ENCODE data around the gene CCDC148. TPM values are rescaled to one million over a fixed set of nuclear protein-coding genes. Genes with fewer than 3 reads are reported as not detected.
"Not testable (repeated sequence)": the region's sequence is repeated elsewhere in the genome, so short reads cannot be mapped to it uniquely, and the experiment has no call there.

The CCDC148 gene
- total RNA-seq, 1 donor from 2014 or later, result 25.7 TPM

GRCh38 chr2:158481116-158481515 is 24.6 kb upstream of the CCDC148 start:
- DNase-seq, result no peak

- no peak for DNase-seq
Observed at GRCh38 chr2:158478816-158479215, 22.3 kb upstream of the CCDC148 start.

GRCh38 chr2:158478237-158478636 is 21.7 kb upstream of the CCDC148 start:
- no peak for DNase-seq

DNA sequence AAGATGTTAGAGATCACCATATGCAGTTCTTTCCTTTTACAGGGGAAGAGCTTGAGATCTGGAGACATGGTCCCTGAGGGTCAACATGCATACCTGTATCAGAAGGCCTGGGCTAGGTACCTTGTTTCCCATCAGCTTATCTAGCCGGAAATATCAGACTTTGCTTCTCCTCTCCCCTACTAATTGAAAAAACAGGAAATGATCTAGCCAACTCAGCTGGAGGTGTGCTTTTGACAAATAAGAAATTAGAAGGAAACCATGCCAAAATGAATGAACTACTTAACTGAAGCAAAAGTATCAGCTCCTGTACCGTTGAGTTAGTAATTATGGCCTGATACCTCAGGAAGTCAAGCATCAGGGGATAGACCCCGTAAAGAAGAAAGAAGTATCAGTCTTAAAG is 20.6 kb upstream of the CCDC148 start:
- DNase-seq, result no peak

DNA sequence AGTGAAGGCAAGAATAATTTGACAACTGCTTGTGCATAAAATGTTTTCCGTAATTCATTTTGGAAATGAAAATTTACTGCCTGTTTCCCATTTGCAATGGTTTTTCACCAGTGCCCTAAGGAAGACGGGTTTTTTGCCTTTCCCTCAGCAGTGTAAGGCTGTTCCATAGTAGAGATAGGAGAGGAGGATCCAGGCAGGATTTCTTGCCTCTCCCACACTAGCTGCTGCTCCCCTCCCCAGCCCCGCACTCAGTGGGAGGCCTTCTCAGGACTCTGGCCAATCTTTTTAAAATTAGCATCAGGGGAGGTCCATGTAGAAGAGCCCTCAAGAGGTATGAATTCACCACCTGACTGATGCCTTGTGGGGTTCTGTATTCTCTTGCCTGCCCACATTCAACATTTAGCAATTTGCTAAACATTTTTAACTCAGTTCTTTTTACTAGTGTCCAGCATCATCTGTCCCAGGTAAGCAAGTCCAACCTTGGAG is 18.0 kb upstream of the CCDC148 start:
- DNase-seq, result not testable (repeated sequence)

DNA sequence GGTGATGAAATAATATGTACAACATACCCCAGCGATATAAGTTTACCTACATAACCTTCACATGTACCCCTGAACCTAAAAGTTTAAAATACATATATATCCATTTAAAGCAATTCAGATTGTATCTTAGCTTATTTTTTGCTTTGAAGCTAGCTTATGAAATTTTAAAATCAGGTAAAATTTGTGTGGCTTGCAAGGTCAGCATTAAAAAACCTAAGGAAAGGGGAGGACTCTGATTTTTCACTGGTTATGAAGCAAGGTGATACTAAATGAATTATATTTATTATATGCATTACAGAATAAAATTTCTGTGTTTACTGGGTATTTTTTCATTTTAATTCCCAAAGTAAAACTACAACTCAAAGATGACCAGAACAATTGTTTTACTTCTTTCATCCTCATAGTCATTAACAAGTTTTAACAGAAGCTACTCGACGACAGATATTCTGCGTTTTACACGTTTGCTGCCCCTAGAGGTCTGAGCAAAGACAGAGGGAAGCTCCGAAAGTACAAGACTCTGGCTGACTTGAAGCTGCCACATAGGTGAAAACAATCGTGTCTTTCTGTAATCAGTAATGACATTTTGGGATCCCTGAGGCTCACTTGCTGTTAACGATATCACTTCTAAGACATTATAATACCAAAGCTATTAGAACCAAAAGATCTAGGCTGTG is 17.3 kb upstream of the CCDC148 start:
- no peak for DNase-seq

DNA sequence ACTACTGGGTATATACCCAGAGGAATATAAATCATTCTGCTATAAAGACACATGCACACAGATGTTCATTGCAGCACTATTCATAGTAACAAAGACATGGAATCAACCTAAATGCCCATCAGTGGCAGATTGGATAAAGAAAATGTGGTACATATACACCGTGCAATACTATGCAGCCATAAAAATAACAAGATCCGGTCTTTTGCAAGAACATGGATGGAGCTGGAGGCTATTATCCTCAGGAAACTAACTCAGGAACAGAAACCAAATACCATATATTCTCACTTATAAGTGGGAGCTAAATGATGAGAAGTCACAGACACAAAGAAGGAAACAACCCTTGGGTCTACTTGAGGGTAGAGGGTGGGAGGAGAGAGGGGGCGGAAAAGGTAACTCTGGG is 16.7 kb upstream of the CCDC148 start:
- DNase-seq, result not testable (repeated sequence)

DNA sequence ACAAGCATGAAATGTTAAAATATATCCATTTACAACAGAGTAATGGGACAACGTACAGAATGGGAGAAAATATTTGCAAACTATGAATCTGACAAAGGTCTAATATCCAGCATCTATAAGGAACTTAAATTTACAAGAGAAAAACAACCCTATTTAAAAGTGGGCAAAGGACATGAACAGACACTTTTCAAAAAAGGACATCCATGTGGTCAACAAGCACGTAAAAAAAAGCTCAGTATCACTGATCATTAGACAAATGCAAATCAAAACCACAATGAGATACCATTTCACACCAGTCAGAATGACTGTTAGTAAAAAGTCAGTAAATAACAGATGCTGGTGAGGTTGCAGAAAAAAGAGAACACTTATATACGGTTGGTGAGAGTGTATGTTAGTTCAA is 16.3 kb upstream of the CCDC148 start:
- DNase-seq, result not testable (repeated sequence)

DNA sequence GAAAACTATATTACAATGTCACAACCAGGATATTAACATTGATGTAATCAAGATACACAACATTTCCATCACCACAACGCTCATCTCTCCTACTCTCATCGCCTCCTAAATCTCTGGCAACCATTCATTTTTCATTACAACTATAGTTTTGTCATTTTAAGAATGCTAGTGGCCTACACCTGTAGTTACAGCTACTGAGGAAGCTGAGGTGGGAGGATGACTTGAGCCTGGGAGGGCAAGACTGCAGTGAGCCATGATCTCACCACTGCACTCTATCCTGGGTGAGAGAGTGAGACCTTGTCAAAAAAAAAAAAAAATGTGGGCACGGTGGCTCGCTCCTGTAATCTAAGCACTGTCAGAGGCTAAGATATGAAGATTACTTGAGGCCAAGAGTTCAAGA is 10.7 kb upstream of the CCDC148 start:
- DNase-seq, result no peak

DNA sequence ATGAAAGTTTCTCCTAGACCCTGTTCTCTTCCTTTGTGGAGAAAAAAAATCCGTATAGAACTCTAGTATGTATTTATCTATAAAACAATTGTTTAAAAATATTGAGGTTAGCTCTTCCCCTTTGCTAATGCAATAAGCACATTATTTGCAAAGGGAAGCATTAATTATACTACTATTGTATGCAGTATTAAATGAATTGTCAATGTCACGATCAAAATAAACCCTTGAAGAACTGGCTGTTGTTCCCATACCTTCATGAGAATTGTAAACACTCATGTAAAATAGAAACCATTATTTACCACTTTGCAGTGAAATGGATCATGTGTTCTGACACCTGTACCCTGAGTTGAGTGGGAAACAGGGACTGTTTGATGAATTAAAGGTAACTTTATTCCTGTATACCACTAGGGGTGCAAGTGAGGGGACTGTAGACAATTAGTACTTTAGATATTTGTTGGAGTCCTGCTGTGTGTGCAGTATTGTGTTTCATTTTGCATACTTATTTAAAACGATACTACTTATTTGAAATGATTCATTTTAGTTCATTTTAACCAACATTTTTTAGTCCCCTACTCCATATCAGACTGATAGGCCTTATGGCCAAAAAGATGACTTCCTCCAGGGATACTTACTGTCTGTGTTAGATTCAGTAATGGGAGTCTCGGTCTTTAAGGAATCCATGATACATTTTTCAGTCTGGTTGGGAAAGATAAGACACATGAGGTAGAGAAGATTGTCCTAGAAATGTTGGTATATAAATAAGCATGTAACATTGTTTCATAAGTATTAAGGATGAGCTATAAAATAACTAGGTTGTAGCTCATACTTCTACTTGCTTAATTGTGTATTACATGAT is 8.1 kb upstream of the CCDC148 start:
- no peak for DNase-seq

DNA sequence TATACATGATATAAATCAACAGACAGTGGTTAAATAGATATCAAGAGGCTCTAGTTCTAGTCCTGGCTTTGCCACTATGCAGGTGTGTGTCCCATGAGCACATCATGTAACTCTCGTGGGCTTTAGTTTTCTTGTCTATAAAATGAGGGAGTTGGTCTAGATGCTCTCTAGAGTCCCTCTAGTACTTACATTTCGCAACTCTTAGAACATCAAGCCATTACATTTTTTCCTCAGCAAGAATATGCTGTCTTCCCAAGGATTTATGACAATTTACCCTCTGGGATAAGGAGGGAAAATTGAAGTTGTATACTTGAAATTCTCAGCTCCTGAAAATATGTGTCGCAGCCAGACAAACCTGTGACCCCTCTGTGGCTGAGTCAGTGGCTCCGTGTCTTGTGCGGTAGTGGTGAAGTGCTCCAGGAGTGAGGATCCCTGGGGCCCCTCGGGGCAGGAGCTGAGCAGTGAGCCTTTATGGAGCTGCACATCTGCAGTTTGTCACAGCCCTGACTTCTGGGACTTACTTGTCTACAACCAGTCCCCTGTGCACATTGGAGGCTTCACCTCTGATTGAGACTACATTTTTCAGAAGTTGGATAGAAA is 7.0 kb upstream of the CCDC148 start:
- DNase-seq, result no peak

DNA sequence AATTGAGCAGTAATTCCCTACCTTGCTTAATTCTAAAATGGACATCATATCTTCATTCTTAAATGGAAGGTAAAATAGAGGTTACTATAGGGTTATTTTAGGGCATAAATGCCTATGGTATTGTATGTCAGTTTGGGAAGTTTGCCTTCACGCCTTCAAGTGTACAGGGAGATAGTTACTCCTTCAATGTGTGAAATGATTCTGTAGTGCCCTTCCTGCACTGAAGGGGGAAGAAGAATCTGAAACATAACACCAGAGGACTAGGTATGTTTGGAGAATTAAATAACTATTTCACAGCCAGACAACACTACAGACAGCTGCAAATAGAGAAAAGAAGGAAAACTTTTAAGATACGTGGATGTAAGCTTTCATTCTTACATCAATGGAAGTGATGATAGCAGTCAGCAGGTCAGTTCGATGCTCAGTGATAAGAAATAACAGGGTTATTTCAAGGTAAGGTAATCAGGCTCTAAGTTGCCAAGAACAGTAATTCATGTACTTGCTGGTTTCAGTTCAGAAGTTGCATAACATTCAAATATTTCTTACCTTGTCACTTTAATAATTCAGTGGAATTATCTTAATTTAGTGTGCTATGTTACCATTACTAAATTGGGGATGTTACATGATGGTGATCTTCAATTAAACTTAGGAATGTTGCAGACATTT is 4.2 kb upstream of the CCDC148 start:
- DNase-seq, result no peak

GRCh38 chr2:158459161-158460003 is 2.8 kb upstream of the CCDC148 start:
- no peak for DNase-seq

- DNase-seq, result no peak
Observed at GRCh38 chr2:158458617-158458920, 2.0 kb upstream of the CCDC148 start.

GRCh38 chr2:158457826-158458616 is 1.5 kb upstream of the CCDC148 start:
- DNase-seq, result peak; percentile 74

DNA sequence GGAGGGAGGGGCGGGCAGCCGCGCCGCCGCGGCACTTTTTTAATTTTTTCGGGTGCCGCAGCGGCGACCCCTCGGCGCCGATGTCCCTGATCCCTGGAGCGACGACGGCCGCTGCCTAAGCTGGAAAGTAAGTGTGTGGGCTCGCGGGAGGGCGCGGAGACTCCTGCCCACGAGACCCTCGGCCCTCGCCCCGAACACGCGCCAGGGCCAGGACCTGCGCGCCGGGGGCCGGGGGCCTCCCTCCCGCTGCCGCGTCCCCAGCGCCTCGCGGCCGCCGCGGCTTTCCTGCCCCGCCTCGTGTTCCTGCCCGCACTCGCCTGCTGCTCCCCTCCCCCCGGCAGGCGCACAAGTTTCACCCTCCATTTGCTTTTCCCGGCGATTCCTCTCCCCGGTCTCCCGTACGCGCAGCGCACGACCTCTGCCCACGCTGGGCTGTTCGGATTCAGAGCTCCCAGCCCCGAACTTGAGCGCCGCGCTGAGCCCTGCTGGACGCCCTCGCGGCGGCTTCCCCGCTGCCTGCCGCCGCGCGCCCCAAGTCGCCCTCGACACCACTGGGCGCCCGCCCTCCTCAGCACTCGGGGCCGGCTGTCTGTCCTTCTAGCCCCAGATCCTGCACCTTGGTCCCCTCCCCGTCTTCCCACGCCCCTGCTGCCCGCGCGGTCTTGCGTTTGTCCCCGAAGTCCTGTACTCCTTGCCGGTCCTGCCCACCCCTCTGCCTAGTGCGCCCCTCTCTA is 706 bp upstream of the CCDC148 start:
- peak; percentile 83 for DNase-seq

- DNase-seq, result no peak
Observed at GRCh38 chr2:158443606-158444005, 12.9 kb downstream of the CCDC148 start.

- DNase-seq, result not testable (repeated sequence)
Observed at GRCh38 chr2:158439062-158439461, 17.5 kb downstream of the CCDC148 start.

DNA sequence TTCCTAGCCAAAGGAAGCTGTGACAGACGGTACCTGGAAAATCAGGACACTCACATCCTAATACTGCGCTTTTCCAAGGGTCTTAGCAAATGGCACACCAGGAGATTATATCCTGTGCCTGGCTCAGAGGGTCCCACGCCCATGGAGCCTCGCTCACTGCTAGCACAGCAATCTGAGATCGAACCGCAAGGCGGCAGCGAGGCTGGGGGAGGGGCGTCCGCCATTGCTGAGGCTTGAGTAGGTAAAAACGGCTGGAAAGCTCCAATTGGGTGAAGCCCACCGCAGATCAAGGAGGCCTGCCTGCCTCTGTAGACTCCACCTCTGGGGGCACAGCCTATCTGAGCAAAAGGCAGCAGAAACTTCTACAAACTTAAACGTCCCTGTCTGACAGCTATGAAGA is 22.8 kb downstream of the CCDC148 start:
- DNase-seq, result not testable (repeated sequence)

- no peak for DNase-seq
Observed at GRCh38 chr2:158432117-158432516, 24.4 kb downstream of the CCDC148 start.
